Osteoblast (primary cell): ENCODE results near the gene FLVCR2. TPM values are rescaled to one million over a fixed set of nuclear protein-coding genes. Genes with fewer than 3 reads are reported as not detected.

Experiments
- DNase-seq: peaks from one replicate; pipeline ENCODE4 v3.0.0; 2011; ENCODE audit warnings: low spot score, mixed read lengths; ENCODE audit not compliant: insufficient read length; ENCODE audit errors: missing footprints
- H2AFZ ChIP-seq: 2 replicates; pipeline ENCODE4 v1.6.0; 2011; ENCODE audit warnings: mild to moderate bottlenecking, low read length
- H3K27ac ChIP-seq: 2 replicates; pipeline ENCODE4 v1.5.1; 2011; ENCODE audit warnings: mild to moderate bottlenecking, low read depth, low read length, moderate library complexity
- H3K27me3 ChIP-seq: 2 replicates; pipeline ENCODE4 v1.6.0; 2012; ENCODE audit warnings: mild to moderate bottlenecking, control low read depth, inconsistent platforms, low read length, moderate library complexity; ENCODE audit not compliant: insufficient read depth
- H3K36me3 ChIP-seq: 2 replicates; pipeline ENCODE4 v1.5.1; 2011; ENCODE audit warnings: mild to moderate bottlenecking, low read length, control low read depth, moderate library complexity; ENCODE audit not compliant: insufficient read depth
- H3K4me1 ChIP-seq: 2 replicates; pipeline ENCODE4 v1.5.1; 2011; ENCODE audit warnings: mild to moderate bottlenecking, low read length, control low read depth, moderate library complexity; ENCODE audit not compliant: insufficient read depth
- H3K4me2 ChIP-seq: 2 replicates; pipeline ENCODE4 v1.6.0; 2011; ENCODE audit warnings: mild to moderate bottlenecking, low read length; ENCODE audit not compliant: insufficient read depth
- H3K4me3 ChIP-seq: fragments of 200-600 bp; sonication (generic); 3 replicates; pipeline ENCODE4 v1.5.1; 2012; ENCODE audit warnings: mild to moderate bottlenecking, low read length, inconsistent platforms; ENCODE audit not compliant: insufficient read depth
- H3K79me2 ChIP-seq: 2 replicates; pipeline ENCODE4 v1.6.0; 2012; ENCODE audit warnings: mild to moderate bottlenecking, low read length, control low read depth, inconsistent platforms; ENCODE audit not compliant: insufficient read depth
- H3K9me3 ChIP-seq: 2 replicates; pipeline ENCODE4 v1.5.1; 2011; ENCODE audit warnings: low read depth, low read length, control low read depth
- H4K20me1 ChIP-seq: 2 replicates; pipeline ENCODE4 v1.6.0; 2012; ENCODE audit warnings: mild to moderate bottlenecking, low read length, control low read depth; ENCODE audit not compliant: insufficient read depth
- CTCF ChIP-seq: IDR thresholded peaks from 2 replicates; pipeline ENCODE4 v1.5.1; 2011; ENCODE audit warnings: mild to moderate bottlenecking, low read depth, low read length, moderate library complexity; ENCODE audit errors: extremely low read depth
- total RNA-seq: library from RNA; depleted of rRNA; stranded (reverse); fragments of >200 nt; gene quantifications from 2 replicates; pipeline ENCODE4 v1.2.3, GENCODE V29; 2012

FLVCR2 gene
- total RNA-seq, 1 donor, result 1.8 TPM

DNA sequence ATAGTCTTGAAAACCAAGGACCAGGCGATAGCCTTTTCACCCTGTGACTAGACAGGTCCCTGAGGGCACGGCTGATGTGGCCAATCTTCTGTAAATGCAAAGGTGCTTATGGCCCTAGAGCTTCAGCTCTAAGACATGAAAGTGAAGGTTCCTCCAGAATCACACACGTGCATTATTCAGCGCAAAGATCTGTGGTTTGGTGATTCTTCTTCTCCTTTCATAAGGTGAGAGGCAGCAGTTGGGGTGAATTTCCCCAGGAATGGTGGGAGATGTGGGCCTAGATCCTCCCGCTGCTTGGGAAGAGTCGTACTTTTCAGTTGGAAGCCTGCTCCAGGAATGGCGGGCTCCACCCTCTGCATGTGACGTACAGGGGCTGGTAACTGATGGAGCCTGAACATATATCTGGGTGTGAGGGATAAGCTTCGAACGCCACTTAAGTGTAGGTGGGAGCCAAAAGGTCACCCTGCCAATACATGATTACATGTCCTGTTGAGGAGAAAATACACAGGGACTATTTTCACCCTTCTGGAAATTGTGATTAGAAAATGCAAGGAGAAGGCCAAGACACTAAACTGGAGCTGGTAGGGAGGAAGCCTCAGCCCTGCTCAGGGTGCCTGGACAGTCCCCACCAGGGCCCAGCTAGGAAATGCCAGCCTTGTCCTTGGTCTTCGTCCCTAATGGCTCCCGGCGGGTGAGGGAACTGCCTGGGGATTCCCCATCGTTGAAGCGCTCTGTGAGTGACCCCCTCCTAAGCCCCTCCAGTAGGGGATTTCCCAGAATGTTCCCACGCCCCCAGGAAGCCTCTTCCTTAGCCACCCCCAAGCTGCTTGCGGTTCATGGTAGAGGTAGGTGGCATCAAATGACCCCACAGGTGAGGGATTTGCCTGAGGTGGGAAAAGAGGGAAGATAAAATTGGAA lies 38.6 kb upstream of the FLVCR2 start:
- no peak for DNase-seq
- H3K27ac ChIP-seq, result no peak overlapping the region
- no peak for TF ChIP-seq CTCF
- H3K27me3 ChIP-seq, result no peaks in the 10 kb centered on the region
- no peaks in the 10 kb centered on the region for H4K20me1 ChIP-seq
- no peaks in the 10 kb centered on the region for H3K4me1 ChIP-seq
- no peak overlapping the region for H3K4me3 ChIP-seq
- no peak overlapping the region for H2AFZ ChIP-seq
- no peaks in the 10 kb centered on the region for H3K79me2 ChIP-seq
- H3K4me2 ChIP-seq, result no peak overlapping the region
- H3K36me3 ChIP-seq, result no peaks in the 10 kb centered on the region
- H3K9me3 ChIP-seq, result no peaks in the 10 kb centered on the region

DNA sequence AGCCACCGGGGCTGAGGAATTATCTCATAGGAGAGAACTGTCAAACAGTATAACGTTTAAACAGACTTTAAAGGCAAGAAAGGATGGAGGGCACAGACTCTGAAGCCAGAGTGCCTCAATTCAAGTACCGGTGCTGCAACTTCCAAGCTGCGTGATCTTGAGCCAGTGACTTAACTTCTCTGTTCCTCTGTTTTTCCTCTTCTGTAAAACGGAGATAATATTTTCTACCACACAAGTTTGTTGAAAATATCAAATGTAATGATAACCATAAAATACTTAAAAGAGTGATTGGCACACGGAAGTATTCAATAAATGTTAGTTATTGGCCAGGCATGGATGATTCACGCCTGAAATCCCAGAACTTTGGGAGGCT lies 38.0 kb upstream of the FLVCR2 start:
- H3K4me1 ChIP-seq, result no peaks in the 10 kb centered on the region
- H4K20me1 ChIP-seq, result no peaks in the 10 kb centered on the region
- H3K9me3 ChIP-seq, result no peaks in the 10 kb centered on the region
- DNase-seq, result no peak
- no peak overlapping the region for H3K27ac ChIP-seq
- no peak overlapping the region for H3K4me3 ChIP-seq
- no peak overlapping the region for H2AFZ ChIP-seq
- TF ChIP-seq CTCF, result no peak
- no peaks in the 10 kb centered on the region for H3K27me3 ChIP-seq
- H3K36me3 ChIP-seq, result no peaks in the 10 kb centered on the region
- no peak overlapping the region for H3K4me2 ChIP-seq
- H3K79me2 ChIP-seq, result no peaks in the 10 kb centered on the region

GRCh38 chr14:75542588-75543091 lies 35.8 kb upstream of the FLVCR2 start:
- H4K20me1 ChIP-seq, result no peaks in the 10 kb centered on the region
- no peaks in the 10 kb centered on the region for H3K9me3 ChIP-seq
- H2AFZ ChIP-seq, result peak overlapping the region; percentile 61
- no peak overlapping the region for H3K27ac ChIP-seq
- no peaks in the 10 kb centered on the region for H3K36me3 ChIP-seq
- no peaks in the 10 kb centered on the region for H3K79me2 ChIP-seq
- TF ChIP-seq CTCF, result no peak
- H3K4me1 ChIP-seq, result no peaks in the 10 kb centered on the region
- H3K27me3 ChIP-seq, result no peaks in the 10 kb centered on the region
- H3K4me2 ChIP-seq, result peak overlapping the region; percentile 13
- H3K4me3 ChIP-seq, result no peak overlapping the region
- DNase-seq, result no peak

- Histone ChIP-seq H3K4me2 (no peak overlapping the region), H3K36me3 (no peaks in the 10 kb centered on the region), H3K9me3 (no peaks in the 10 kb centered on the region), H3K79me2 (no peaks in the 10 kb centered on the region), H3K4me1 (no peaks in the 10 kb centered on the region), H4K20me1 (no peaks in the 10 kb centered on the region), H2AFZ (peak overlapping the region; percentile 61), H3K27me3 (no peaks in the 10 kb centered on the region), H3K27ac (no peak overlapping the region), H3K4me3 (no peak overlapping the region)
- TF ChIP-seq CTCF, result no peak
- no peak for DNase-seq
These were observed 35.2 kb upstream of the FLVCR2 start for GRCh38 chr14:75543253-75543652.
